ENCODE data around the gene MANF. TPM values are rescaled to one million over a fixed set of nuclear protein-coding genes. Genes with fewer than 3 reads are reported as not detected.
"Not testable (repeated sequence)": the region's sequence is repeated elsewhere in the genome, so short reads cannot be mapped to it uniquely, and the experiment has no call there.

Gene MANF
- total RNA-seq, 1 donor from 2014 or later, result 265 TPM

- no peak overlapping the region for H3K4me3 ChIP-seq (ENCODE audit: low read depth, low read length)
- TF ChIP-seq CTCF (conservative IDR thresholded peaks at IDR 0.05; ENCODE audit: low read depth, low read length), result no peak
- no peak for DNase-seq (ENCODE audit: low read depth)
Observed at GRCh38 chr3:51355891-51356578, 29.1 kb upstream of the MANF start.

DNA sequence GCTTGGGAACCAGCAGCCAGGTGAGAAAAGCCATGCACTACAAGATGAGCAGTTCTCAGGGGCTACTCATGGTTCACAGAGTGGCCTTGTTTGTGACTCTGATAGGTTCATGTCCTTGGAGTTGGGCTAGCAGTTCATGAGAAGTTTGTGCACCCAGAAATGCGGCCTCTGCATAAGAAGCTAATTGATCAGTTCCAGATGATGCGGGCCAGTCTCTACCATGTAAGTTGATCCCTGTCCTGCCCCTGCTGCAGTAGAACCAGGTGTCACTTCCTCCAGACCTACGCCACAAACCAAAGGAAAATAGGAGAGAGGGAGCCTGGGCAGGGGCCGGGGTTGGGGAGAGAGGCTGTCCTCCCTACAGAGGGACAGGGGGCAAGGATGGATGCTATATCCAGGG is 27.2 kb upstream of the MANF start:
- TF ChIP-seq CTCF (conservative IDR thresholded peaks at IDR 0.05; ENCODE audit: low read depth, low read length), result no peak
- no peak for DNase-seq (ENCODE audit: low read depth)
- no peak overlapping the region for H3K4me3 ChIP-seq (ENCODE audit: low read depth, low read length)

- DNase-seq (ENCODE audit: low read depth), result no peak
- H3K4me3 ChIP-seq (ENCODE audit: low read depth, low read length), result no peak overlapping the region
- no peak for TF ChIP-seq CTCF (conservative IDR thresholded peaks at IDR 0.05; ENCODE audit: low read depth, low read length)
Observed at GRCh38 chr3:51358981-51359380, 26.1 kb upstream of the MANF start.

GRCh38 chr3:51360806-51361205 is 24.3 kb upstream of the MANF start:
- DNase-seq (ENCODE audit: low read depth), result no peak
- no peak overlapping the region for H3K4me3 ChIP-seq (ENCODE audit: low read depth, low read length)
- TF ChIP-seq CTCF (conservative IDR thresholded peaks at IDR 0.05; ENCODE audit: low read depth, low read length), result no peak

DNA sequence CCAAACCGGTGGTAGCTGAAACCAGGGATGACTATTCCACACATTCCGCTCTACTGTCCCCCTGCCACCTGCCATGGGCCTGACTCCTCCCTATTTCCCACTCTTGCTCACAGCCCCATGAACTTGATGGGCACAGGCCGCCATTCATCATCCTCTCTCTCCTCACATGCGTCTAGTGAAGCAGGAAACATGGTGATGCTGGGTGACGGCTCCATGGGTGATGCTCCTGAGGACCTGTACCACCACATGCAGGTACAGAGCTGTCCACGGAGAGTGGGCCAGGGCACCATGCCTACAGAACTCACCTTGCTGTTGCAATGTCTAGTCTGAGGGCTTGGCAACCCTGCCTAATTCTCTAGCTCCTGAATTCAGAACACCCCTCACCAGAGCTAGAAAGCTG is 23.3 kb upstream of the MANF start:
- no peak for DNase-seq (ENCODE audit: low read depth)
- no peak for TF ChIP-seq CTCF (conservative IDR thresholded peaks at IDR 0.05; ENCODE audit: low read depth, low read length)
- H3K4me3 ChIP-seq (ENCODE audit: low read depth, low read length), result no peak overlapping the region

GRCh38 chr3:51362476-51362875 is 22.6 kb upstream of the MANF start:
- no peak for DNase-seq (ENCODE audit: low read depth)
- no peak overlapping the region for H3K4me3 ChIP-seq (ENCODE audit: low read depth, low read length)
- no peak for TF ChIP-seq CTCF (conservative IDR thresholded peaks at IDR 0.05; ENCODE audit: low read depth, low read length)

DNA sequence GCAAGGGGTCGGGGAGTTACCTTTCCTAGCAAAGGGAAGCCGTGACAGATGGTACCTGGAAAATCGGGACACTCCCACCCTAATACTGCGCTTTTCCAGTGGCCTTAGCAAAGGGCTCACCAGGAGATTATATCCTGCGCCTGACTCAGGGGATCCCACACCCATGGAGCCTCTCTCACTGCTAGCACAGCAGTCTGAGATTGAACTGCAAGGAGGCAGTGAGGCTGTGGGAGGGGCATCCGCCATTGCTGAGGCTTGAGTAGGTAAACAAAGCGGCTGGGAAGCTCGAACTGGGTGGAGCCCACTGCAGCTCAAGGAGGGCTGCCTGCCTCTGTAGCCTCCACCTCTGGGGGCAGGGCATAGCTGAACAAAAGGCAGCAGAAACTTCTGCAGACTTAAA is 16.8 kb upstream of the MANF start:
- H3K4me3 ChIP-seq (ENCODE audit: low read depth, low read length); DNase-seq (ENCODE audit: low read depth): not testable (repeated sequence)
